ENCODE results near the gene ADRA2C.

GRCh38 chr4:3801931-3802550 lies 35.9 kb downstream of the ADRA2C start:
- TF ChIP-seq SIN3A (IDR thresholded peaks at IDR 0.05; ENCODE audit: borderline replicate concordance, insufficient read depth, low read length): no peak
- no peak for TF ChIP-seq TAF1 (IDR thresholded peaks at IDR 0.05; ENCODE audit: borderline replicate concordance, insufficient read depth, low read length)
- TF ChIP-seq REST (IDR thresholded peaks at IDR 0.05; ENCODE audit: insufficient read depth in 1 of 2, low read depth in 2 of 2, low read length in 2 of 2): no peak
